ENCODE data around the gene MFN2. TPM values are rescaled to one million over a fixed set of nuclear protein-coding genes. Genes with fewer than 3 reads are reported as not detected.

Gene MFN2
- total and polyA plus RNA-seq, 8 donors = 31.2 to 68.0 (median 48.7) TPM

GRCh38 chr1:12052008-12052573 is 71.8 kb downstream of the MFN2 start:
- no peak overlapping the region for H3K4me3 ChIP-seq
- peak in 1 of 2 donors; percentile 80 for DNase-seq

GRCh38 chr1:12052997-12053686 is 72.9 kb downstream of the MFN2 start:
- Histone ChIP-seq H3K4me3 (no peak overlapping the region), H3K9me3 (no peaks in the 10 kb centered on the region), H3K27me3 (peaks cover 0 to 8% (median 0%) of the 10 kb centered on the region in 3 donors), H3K36me3 (no peaks in the 10 kb centered on the region), H3K27ac (peak overlapping the region in 1 of 5 donors; percentile 61), H3K4me1 (peaks cover 0 to 26% (median 8%) of the 10 kb centered on the region in 4 donors)
- 55 to 80% (median 76%) methylated on average over 13 to 14 of the region's 14 CpGs for WGBS, 5 donors
- no peak for TF ChIP-seq EP300 (IDR thresholded peaks at IDR 0.05)
- TF ChIP-seq CTCF (IDR thresholded peaks at IDR 0.05) = peak in 1 of 7 experiments; percentile 23
- intact Hi-C loops (cut with DNase I; ENCODE audit: low total_unique reads) = no loop called here
- DNase-seq = peak in 1 of 2 donors; percentile 58

More at GRCh38 chr1:12052008-12052573, 71.8 kb downstream of the MFN2 start:
- Histone ChIP-seq H3K9me3 (no peaks in the 10 kb centered on the region), H3K27me3 (peaks cover 0 to 17% (median 0%) of the 10 kb centered on the region in 3 donors), H3K36me3 (no peaks in the 10 kb centered on the region), H3K27ac (peak overlapping the region in 1 of 5 donors; percentile 61), H3K4me1 (peaks cover 0 to 26% (median 8%) of the 10 kb centered on the region in 4 donors)
- intact Hi-C loops (cut with DNase I; ENCODE audit: low total_unique reads) = no loop called here
- TF ChIP-seq POLR2A (IDR thresholded peaks at IDR 0.05) (no peak), EP300 (IDR thresholded peaks at IDR 0.05) (no peak), CTCF (IDR thresholded peaks at IDR 0.05) (no peak), POLR2AphosphoS5 (IDR thresholded peaks at IDR 0.05) (peak in 1 of 3 donors; percentile 11)
- 9 to 20% (median 17%) methylated on average over 9 of the region's 9 CpGs for WGBS, 5 donors

GRCh38 chr1:12053752-12054548 is 73.7 kb downstream of the MFN2 start:
- Histone ChIP-seq H3K4me1 (peaks cover 0 to 26% (median 8%) of the 10 kb centered on the region in 4 donors), H3K27ac (peak overlapping the region in 1 of 5 donors; percentile 61), H3K4me3 (no peak overlapping the region), H3K36me3 (no peaks in the 10 kb centered on the region), H3K9me3 (no peaks in the 10 kb centered on the region), H3K27me3 (peaks cover 0 to 4% (median 0%) of the 10 kb centered on the region in 3 donors)
- DNase-seq = peak in 1 of 2 donors; percentile 38
- intact Hi-C loops (cut with DNase I; ENCODE audit: low total_unique reads) = no loop called here
- no peak for TF ChIP-seq POLR2A (IDR thresholded peaks at IDR 0.05)
- TF ChIP-seq POLR2AphosphoS5 (IDR thresholded peaks at IDR 0.05) = no peak
- no peak for TF ChIP-seq CTCF (IDR thresholded peaks at IDR 0.05)
- no peak for TF ChIP-seq EP300 (IDR thresholded peaks at IDR 0.05)
- 59 to 70% (median 63%) methylated on average over 13 of the region's 13 CpGs for WGBS, 5 donors

- Histone ChIP-seq H3K4me1 (peaks cover 0 to 26% (median 8%) of the 10 kb centered on the region in 4 donors), H3K4me3 (no peak overlapping the region), H3K27me3 (peaks cover 0 to 9% (median 3%) of the 10 kb centered on the region in 3 donors), H3K9me3 (peaks cover 0 to 3% (median 0%) of the 10 kb centered on the region in 4 donors), H3K27ac (no peak overlapping the region), H3K36me3 (no peaks in the 10 kb centered on the region)
- no peak for TF ChIP-seq EP300 (IDR thresholded peaks at IDR 0.05)
- no peak for TF ChIP-seq POLR2A (IDR thresholded peaks at IDR 0.05)
- TF ChIP-seq CTCF (IDR thresholded peaks at IDR 0.05) = no peak
- no peak for TF ChIP-seq POLR2AphosphoS5 (IDR thresholded peaks at IDR 0.05)
- no peak for DNase-seq
- 76 to 94% (median 86%) methylated on average over 6 of the region's 6 CpGs for WGBS, 5 donors
- intact Hi-C loops (cut with DNase I; ENCODE audit: low total_unique reads) = no loop called here
Measured at GRCh38 chr1:12055259-12055658, 75.0 kb downstream of the MFN2 start.
